Activated CD8-positive, alpha-beta T cell treated with anti-CD3 and anti-CD28 coated beads, Interleukin-2, amount 10 ng/mL, durations not matched to agents 7 days and 5 days (primary cell): ENCODE measurements around the gene PRUNE2. TPM values are rescaled to one million over a fixed set of nuclear protein-coding genes. Genes with fewer than 3 reads are reported as not detected.

Experiments used
- ATAC-seq: fragments of 150-1000 bp; cut with Tn5 transposase; one replicate; pipeline ENCODE4 v1.10.0; 2021; ENCODE audit warnings: moderate library complexity
- CTCF ChIA-PET: fragments of 350-600 bp; sonication (Branson Sonifier 250); formaldehyde crosslinking; loops from one replicate; lab custom pipeline; 2021; ENCODE audit warnings: antibody characterized with exemption; lab: Charles Lee
- POLR2A ChIA-PET: fragments of 350-600 bp; sonication (Branson Sonifier 250); formaldehyde crosslinking; loops from one replicate; lab custom pipeline; 2021; ENCODE audit warnings: antibody characterized with exemption; lab: Charles Lee
- DNase-seq: peaks from one replicate; pipeline ENCODE4 v3.0.0-alpha.2; 2020
- H3K27ac Mint-ChIP-seq: one replicate; pipeline ENCODE4 v1.8.0; 2021; ENCODE audit warnings: mild to moderate bottlenecking, mixed read lengths
- H3K27me3 Mint-ChIP-seq: one replicate; pipeline ENCODE4 v1.8.0; 2021; ENCODE audit warnings: low read depth, mixed read lengths
- H3K36me3 Mint-ChIP-seq: one replicate; pipeline ENCODE4 v1.8.0; 2021; ENCODE audit warnings: low read depth, mixed read lengths
- H3K4me1 Mint-ChIP-seq: one replicate; pipeline ENCODE4 v1.8.0; 2021; ENCODE audit warnings: low read depth, mixed read lengths
- H3K4me3 Mint-ChIP-seq: one replicate; pipeline ENCODE4 v1.8.0; 2021; ENCODE audit warnings: mild to moderate bottlenecking, mixed read lengths
- H3K9me3 Mint-ChIP-seq: one replicate; pipeline ENCODE4 v1.8.0; 2022; ENCODE audit warnings: mixed read lengths; ENCODE audit not compliant: insufficient read depth
- total RNA-seq, 2 experiments: library from RNA; stranded (reverse); gene quantifications; one replicate each; pipeline ENCODE4 v1.2.3, GENCODE V29; 2021

PRUNE2 gene
- total RNA-seq, 2 experiments from 2014 or later = 0.16 to 0.52 TPM

DNA sequence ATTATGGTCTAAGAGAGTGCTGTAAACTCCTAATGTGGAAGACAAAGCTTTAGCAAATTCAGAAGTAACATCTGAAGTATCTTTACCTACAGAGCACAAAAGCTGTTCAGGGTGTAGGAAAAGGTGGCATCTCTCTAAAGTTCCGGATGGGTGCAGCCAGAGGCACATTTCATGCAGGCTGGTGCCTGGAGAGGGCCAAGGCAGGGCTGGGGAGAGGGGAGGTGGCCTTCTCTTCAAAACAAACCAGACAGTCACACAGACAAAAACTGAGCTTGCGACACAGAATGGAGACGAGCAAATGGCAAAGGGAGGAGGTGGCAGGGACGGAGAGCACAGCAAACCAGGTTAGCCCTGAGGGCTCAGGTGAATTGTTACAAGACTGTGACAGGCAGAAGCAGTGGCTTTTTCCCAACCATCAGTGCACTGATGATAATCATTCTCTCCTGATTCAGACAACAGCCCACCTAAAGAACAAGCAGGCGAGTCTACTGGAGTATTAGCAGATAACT, 263.2 kb downstream of the PRUNE2 start:
- H3K4me3 Mint-ChIP-seq = no peak overlapping the region
- CTCF ChIA-PET = interaction anchor here (1.1 to 1.6 kb wide), 2 partner anchors 9 to 184 kb away, joined by 3 read pairs; partner anchors contain the start of gene GCNT1

DNA sequence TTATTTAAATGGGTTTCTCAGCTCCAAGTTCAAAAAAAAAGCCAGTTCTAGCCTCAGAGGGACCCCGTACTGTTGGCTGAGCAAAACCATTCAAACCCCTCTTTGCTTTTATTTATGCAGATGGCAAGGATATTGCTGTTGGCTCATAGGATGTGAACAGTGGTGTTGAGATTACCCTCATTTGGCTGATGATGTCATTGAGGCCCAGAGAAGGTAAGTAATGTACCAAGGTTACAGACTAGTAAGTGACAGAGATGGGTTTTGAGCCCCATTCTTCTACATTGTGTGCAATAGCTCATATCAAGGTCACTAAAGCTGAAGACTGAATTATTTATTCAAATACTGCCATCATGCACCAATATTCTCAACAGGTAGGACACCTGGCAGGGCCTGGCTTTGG, 263.8 kb downstream of the PRUNE2 start:
- CTCF ChIA-PET = interaction anchor here (1.1 to 1.6 kb wide), 2 partner anchors 8 to 183 kb away, joined by 3 read pairs; partner anchors contain the start of gene GCNT1
- Mint-ChIP-seq H3K27me3 (peaks cover 2% of the 10 kb centered on the region), H3K36me3 (no peaks in the 10 kb centered on the region), H3K27ac (no peak overlapping the region), H3K9me3 (no peaks in the 10 kb centered on the region), H3K4me3 (no peak overlapping the region), H3K4me1 (peaks cover 14% of the 10 kb centered on the region)
- DNase-seq = no peak
- ATAC-seq = no peak
- POLR2A ChIA-PET = no interaction called here

More for the DNA sequence above, 263.2 kb downstream of the PRUNE2 start:
- H3K27me3 Mint-ChIP-seq = peaks cover 2% of the 10 kb centered on the region
- DNase-seq (no peak), ATAC-seq (no peak)
- no peaks in the 10 kb centered on the region for H3K9me3 Mint-ChIP-seq
- peaks cover 7% of the 10 kb centered on the region for H3K4me1 Mint-ChIP-seq
- POLR2A ChIA-PET = interaction anchor here (0.6 kb wide), 2 partner anchors 12 to 534 kb away, joined by 3 read pairs; partner anchors contain the start of gene VPS13A
- no peaks in the 10 kb centered on the region for H3K36me3 Mint-ChIP-seq
- no peak overlapping the region for H3K27ac Mint-ChIP-seq

DNA sequence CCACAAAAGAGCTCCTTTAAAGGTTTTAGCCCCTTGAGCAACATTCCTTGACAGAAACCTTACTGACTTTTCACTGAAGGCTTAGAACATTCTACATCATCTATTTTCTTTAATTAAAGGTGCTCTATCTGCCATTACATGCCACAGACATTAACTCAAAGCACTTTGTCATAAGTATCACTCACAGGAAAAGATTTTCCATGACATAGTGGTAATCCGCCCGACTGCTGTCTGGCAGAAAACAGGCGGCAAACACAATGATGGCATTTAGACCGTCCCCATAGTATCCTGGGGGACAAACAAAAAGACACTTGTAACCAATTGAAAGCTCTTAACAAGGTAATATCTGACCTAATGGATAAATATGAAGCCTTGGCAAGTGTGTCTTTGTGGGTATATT, 267.9 kb downstream of the PRUNE2 start:
- DNase-seq (no peak), ATAC-seq (no peak)
- Mint-ChIP-seq H3K4me1 (peaks cover 20% of the 10 kb centered on the region), H3K27ac (no peak overlapping the region), H3K9me3 (no peaks in the 10 kb centered on the region), H3K36me3 (no peaks in the 10 kb centered on the region), H3K4me3 (no peak overlapping the region), H3K27me3 (peaks cover 2% of the 10 kb centered on the region)
- ChIA-PET POLR2A (no interaction called here), CTCF (no interaction called here)

DNA sequence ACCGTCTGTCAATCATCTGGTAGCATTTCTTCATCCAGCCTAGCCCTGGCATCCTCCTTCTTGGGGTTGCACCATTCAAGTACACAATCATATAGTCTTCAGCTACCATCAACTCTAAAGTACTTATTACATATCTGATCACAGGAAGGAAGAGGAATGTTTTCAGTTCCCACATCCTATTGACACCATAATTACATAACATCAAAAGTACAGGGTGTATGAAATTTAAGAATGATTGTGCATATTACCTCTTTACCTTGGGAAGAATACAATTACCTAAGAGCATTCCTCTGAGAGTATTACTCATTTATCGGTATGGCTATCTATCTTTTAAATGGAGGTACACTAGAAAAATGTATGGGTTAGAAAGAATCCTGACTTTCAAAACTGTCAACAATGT, 268.5 kb downstream of the PRUNE2 start:
- Mint-ChIP-seq H3K4me3 (no peak overlapping the region), H3K27me3 (peaks cover 2% of the 10 kb centered on the region), H3K4me1 (peaks cover 20% of the 10 kb centered on the region), H3K9me3 (no peaks in the 10 kb centered on the region), H3K36me3 (no peaks in the 10 kb centered on the region), H3K27ac (no peak overlapping the region)
- no peak for ATAC-seq
- ChIA-PET CTCF (no interaction called here), POLR2A (no interaction called here)
- DNase-seq = no peak

DNA sequence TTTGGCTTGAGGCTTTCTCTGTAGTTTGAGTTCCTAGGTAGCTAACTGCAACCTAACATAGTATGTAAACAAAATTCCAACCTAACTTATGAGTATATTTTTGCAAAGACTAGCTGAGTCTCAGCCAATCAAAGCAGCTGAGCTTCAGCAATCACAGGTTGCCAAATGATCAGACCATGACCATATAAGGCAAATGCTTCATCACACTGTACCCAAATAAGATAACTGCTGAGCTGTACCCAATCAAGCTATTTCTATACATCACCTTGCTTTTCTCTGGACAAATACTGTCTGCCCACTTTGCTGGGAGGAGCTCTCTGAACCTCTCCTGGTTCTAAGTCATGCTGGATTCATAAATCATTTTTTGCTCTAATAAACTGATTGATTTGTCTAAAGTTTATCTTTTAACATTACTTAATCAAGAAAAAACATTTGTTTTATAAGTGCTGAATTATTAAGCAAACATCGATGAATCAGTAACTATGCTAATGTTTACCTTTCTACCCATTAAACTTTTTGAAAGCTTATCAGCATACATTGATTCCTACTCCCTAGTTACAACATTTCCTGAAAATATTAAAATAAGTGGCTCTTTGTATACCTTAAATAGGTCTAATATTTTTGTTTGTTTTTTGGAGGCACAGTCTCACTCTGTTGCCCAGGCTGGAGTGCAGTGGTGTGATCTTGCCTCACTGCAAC, 271.4 kb downstream of the PRUNE2 start:
- Mint-ChIP-seq H3K27ac (no peak overlapping the region), H3K4me1 (peaks cover 36% of the 10 kb centered on the region), H3K36me3 (peaks cover 3% of the 10 kb centered on the region), H3K27me3 (no peaks in the 10 kb centered on the region), H3K4me3 (no peak overlapping the region), H3K9me3 (no peaks in the 10 kb centered on the region)
- POLR2A ChIA-PET = no interaction called here
- DNase-seq = no peak
- CTCF ChIA-PET = interaction anchor here (0.9 to 1.4 kb wide), 3 partner anchors 17 to 58 kb away, joined by 3 to 4 read pairs (median 3); no protein-coding TSS in a partner anchor
- no peak for ATAC-seq

DNA sequence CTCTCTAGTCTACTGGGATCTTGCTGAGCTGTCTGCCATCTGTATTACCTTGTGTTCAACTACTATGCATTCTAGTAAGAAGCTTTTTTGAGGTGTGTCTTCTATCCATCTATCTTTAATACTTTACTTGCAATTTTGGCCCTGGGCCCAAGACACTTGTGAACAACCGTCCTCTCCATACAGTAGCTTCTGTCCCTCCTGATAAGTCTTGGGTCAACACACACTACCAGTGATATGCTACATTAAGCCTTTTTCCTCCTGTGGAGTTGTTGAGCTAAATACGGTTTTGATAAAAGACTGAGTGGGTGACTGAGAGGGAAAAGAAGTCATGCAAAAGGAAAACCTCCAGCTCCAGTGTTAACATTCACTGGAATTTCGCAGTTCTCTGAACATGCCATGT, 275.0 kb downstream of the PRUNE2 start:
- H3K36me3 Mint-ChIP-seq = peaks cover 5% of the 10 kb centered on the region
- peaks cover 28% of the 10 kb centered on the region for H3K4me1 Mint-ChIP-seq
- no peaks in the 10 kb centered on the region for H3K9me3 Mint-ChIP-seq
- no peak for ATAC-seq
- no peak overlapping the region for H3K4me3 Mint-ChIP-seq
- CTCF ChIA-PET = interaction anchor here (1.0 to 1.4 kb wide), 3 partner anchors 10 to 28 kb away, joined by 3 to 4 read pairs (median 4); no protein-coding TSS in a partner anchor
- peaks cover 13% of the 10 kb centered on the region for H3K27me3 Mint-ChIP-seq
- POLR2A ChIA-PET = interaction anchor here (0.6 kb wide), 1 partner anchor 12 kb away, joined by 3 read pairs; no protein-coding TSS in a partner anchor
- H3K27ac Mint-ChIP-seq = no peak overlapping the region
- DNase-seq = no peak

DNA sequence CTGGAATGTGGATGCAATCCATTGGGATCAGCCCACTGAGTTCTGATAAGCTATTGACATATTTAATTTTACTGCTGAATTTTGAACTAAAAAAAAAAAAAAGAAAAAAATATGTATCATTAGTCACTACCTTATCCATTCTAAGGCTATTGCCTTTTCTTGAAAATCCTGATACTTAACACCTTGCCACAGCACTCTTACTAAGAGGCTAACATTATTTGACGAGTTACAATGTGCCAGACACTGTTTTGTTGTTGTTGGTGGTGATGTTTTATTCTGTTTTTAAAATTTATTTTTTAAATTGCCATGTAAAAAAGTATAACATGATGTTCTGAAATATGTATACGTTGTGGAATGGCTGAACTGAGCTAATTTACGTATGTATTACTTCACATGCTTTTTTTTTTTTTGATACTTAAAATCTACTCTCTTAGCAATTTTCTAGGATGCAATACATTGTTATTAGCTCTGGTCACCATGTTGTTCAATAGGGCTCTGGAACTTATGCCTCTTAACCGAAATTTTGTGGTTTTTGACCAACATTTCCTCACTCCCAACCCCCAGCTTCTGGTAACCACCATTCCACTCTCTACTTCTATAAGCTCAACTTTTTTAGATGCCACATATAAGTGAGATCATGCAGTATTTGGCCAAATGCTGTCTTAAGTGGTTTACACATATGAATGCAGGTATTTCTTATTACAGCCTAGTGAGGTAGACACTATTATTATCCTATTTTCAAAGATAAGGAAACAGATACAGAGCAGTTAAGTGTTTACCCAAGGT, 276.5 kb downstream of the PRUNE2 start:
- peak; percentile 70 for ATAC-seq
- peaks cover 20% of the 10 kb centered on the region for H3K27me3 Mint-ChIP-seq
- H3K27ac Mint-ChIP-seq = peak overlapping the region; percentile 0
- H3K36me3 Mint-ChIP-seq = peaks cover 5% of the 10 kb centered on the region
- H3K9me3 Mint-ChIP-seq = no peaks in the 10 kb centered on the region
- POLR2A ChIA-PET = no interaction called here
- CTCF ChIA-PET = interaction anchor here (0.6 to 1.7 kb wide), 4 partner anchors 26 to 235 kb away, joined by 3 to 5 read pairs (median 4); partner anchors contain the start of gene RFK
- H3K4me3 Mint-ChIP-seq = no peak overlapping the region
- H3K4me1 Mint-ChIP-seq = peaks cover 27% of the 10 kb centered on the region
- peak; percentile 31 for DNase-seq

DNA sequence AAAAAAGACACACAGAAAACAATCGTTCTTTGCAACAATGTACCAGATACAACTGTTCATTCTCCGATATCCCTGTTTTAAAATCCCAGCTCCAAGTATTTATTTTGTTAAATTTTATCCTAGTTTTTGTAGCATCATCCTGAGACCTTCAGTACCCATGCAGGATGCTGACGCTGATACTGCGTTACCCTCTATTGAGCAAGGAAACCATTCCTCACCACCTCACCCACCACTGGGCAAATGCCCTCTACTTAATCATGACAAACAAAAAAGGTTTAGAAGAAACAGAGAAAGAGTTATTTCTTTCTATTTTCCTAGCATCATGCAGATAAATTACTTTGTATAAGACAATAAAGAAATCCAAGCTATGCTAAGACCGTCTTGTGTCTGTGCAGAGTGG, 277.8 kb downstream of the PRUNE2 start:
- H3K36me3 Mint-ChIP-seq = peaks cover 5% of the 10 kb centered on the region
- no peaks in the 10 kb centered on the region for H3K9me3 Mint-ChIP-seq
- H3K4me1 Mint-ChIP-seq = peaks cover 24% of the 10 kb centered on the region
- no peak for DNase-seq
- no peak overlapping the region for H3K27ac Mint-ChIP-seq
- no peak overlapping the region for H3K4me3 Mint-ChIP-seq
- no peak for ATAC-seq
- peaks cover 22% of the 10 kb centered on the region for H3K27me3 Mint-ChIP-seq
- POLR2A ChIA-PET = no interaction called here
- CTCF ChIA-PET = interaction anchor here (1.1 kb wide), 1 partner anchor 22 kb away, joined by 3 read pairs; no protein-coding TSS in a partner anchor

GRCh38 chr9:76626980-76627379, 278.9 kb downstream of the PRUNE2 start:
- Mint-ChIP-seq H3K27me3 (peaks cover 23% of the 10 kb centered on the region), H3K27ac (no peak overlapping the region), H3K4me1 (peaks cover 24% of the 10 kb centered on the region), H3K4me3 (no peak overlapping the region), H3K9me3 (no peaks in the 10 kb centered on the region), H3K36me3 (peaks cover 5% of the 10 kb centered on the region)
- ChIA-PET POLR2A (no interaction called here), CTCF (no interaction called here)
- ATAC-seq = no peak
- no peak for DNase-seq

DNA sequence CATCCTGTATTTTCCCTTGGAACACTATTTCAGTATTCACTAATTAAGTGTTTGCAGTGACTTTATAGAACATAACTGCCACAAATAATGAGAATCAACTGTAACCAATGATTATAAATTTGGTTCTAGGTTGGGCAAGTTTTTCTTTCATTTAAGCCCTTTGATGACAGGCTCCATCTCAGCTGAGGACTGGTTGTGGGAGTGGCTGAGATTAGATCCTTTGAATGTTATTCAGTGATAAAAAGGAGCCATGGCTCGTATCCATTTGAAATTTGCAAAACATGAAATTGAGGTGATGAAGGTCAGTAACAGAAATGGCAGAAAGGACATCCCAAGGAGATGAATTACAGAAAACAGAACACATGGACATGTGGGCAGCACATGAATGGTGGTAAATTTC, 279.8 kb downstream of the PRUNE2 start:
- peaks cover 3% of the 10 kb centered on the region for H3K36me3 Mint-ChIP-seq
- ChIA-PET CTCF (interaction anchor here (1.3 kb wide), 1 partner anchor 24 kb away, joined by 4 read pairs; no protein-coding TSS in a partner anchor), POLR2A (no interaction called here)
- peaks cover 25% of the 10 kb centered on the region for H3K27me3 Mint-ChIP-seq
- no peak overlapping the region for H3K27ac Mint-ChIP-seq
- H3K4me1 Mint-ChIP-seq = peaks cover 23% of the 10 kb centered on the region
- no peaks in the 10 kb centered on the region for H3K9me3 Mint-ChIP-seq
- no peak for DNase-seq
- no peak overlapping the region for H3K4me3 Mint-ChIP-seq
- ATAC-seq = no peak

- H3K36me3 Mint-ChIP-seq = peaks cover 3% of the 10 kb centered on the region
- CTCF ChIA-PET = no interaction called here
- H3K4me3 Mint-ChIP-seq = no peak overlapping the region
- peaks cover 12% of the 10 kb centered on the region for H3K4me1 Mint-ChIP-seq
- H3K9me3 Mint-ChIP-seq = no peaks in the 10 kb centered on the region
- POLR2A ChIA-PET = no interaction called here
- no peak overlapping the region for H3K27ac Mint-ChIP-seq
- DNase-seq (no peak), ATAC-seq (no peak)
- H3K27me3 Mint-ChIP-seq = peaks cover 31% of the 10 kb centered on the region
Observed at GRCh38 chr9:76624391-76625048, 281.4 kb downstream of the PRUNE2 start.
